ENCODE data around the gene PDGFA. TPM values are rescaled to one million over a fixed set of nuclear protein-coding genes. Genes with fewer than 3 reads are reported as not detected.

The PDGFA gene
- total RNA-seq, 1 donor from 2014 or later, result 9.8 TPM

GRCh38 chr7:462173-463103, 57.2 kb downstream of the PDGFA start:
- Mint-ChIP-seq H3K36me3 (no peaks in the 10 kb centered on the region), H3K9me3 (peaks cover 8% of the 10 kb centered on the region), H3K27me3 (ENCODE audit: insufficient read depth, low read depth) (peaks cover 15% of the 10 kb centered on the region), H3K4me3 (no peak overlapping the region), H3K4me1 (peaks cover 25% of the 10 kb centered on the region), H3K27ac (no peak overlapping the region)
- Histone ChIP-seq H3K9ac (no peak overlapping the region), H3K27ac (no peak overlapping the region), H3K79me2 (ENCODE audit: low read depth) (no peaks in the 10 kb centered on the region), H3K36me3 (no peaks in the 10 kb centered on the region), H3K4me1 (peaks cover 14% of the 10 kb centered on the region), H3K4me2 (no peak overlapping the region), H4K20me1 (ENCODE audit: low read depth) (no peaks in the 10 kb centered on the region), H2AFZ (replicated peaks) (no peak overlapping the region), H3K4me3 (no peak overlapping the region), H3F3A (ENCODE audit: low read depth) (no peaks in the 10 kb centered on the region), H3K9me3 (ENCODE audit: low read depth) (no peaks in the 10 kb centered on the region), H3K27me3 (no peaks in the 10 kb centered on the region)
- TF ChIP-seq, protein P1, sequence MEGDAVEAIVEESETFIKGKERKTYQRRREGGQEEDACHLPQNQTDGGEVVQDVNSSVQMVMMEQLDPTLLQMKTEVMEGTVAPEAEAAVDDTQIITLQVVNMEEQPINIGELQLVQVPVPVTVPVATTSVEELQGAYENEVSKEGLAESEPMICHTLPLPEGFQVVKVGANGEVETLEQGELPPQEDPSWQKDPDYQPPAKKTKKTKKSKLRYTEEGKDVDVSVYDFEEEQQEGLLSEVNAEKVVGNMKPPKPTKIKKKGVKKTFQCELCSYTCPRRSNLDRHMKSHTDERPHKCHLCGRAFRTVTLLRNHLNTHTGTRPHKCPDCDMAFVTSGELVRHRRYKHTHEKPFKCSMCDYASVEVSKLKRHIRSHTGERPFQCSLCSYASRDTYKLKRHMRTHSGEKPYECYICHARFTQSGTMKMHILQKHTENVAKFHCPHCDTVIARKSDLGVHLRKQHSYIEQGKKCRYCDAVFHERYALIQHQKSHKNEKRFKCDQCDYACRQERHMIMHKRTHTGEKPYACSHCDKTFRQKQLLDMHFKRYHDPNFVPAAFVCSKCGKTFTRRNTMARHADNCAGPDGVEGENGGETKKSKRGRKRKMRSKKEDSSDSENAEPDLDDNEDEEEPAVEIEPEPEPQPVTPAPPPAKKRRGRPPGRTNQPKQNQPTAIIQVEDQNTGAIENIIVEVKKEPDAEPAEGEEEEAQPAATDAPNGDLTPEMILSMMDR (IDR thresholded peaks at IDR 0.05), result no peak
- no peak for TF ChIP-seq EZH2 (IDR thresholded peaks at IDR 0.05)
- no peak for TF ChIP-seq EZH2phosphoT487 (IDR thresholded peaks at IDR 0.05)
- DNase-seq (ENCODE audit: low spot score), result no peak

DNA sequence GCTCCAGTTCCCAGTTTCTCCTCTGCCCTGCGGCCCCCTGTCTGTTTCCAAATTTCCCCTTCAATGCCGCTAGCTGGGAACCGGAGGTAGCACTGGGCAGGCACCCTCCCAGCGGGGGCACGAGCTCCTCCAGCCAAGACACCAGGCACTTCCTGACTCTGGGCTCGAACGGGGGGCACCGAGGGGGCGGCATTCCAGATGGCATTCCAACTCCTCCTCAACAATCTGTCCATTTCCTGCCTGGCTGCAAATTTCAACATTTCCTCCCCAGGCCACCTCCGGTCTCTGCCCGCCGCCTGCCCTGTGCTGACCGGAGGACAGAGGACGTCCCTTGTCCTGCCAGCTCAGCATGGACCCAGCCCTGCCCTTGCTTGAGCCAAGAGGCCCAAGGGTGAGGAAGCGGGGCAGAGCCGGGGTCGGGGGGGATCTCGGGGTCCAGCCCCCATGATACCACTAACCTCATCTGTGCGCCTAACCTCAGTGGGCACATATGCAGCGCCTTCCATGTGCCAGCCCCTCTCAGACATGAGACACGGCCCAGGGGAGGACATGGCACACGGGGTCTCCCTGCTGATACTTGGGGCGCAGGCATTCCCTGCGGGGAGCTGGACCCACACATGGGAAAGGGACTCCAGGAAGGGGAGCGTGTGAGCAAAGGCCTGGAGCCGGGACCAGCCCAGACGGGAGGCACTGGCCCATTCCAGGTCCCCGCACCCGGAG, 58.0 kb downstream of the PDGFA start:
- H3K4me3 ChIP-seq, result no peak overlapping the region
- H3K36me3 Mint-ChIP-seq, result no peaks in the 10 kb centered on the region
- H3K9ac ChIP-seq, result no peak overlapping the region
- H3K9me3 ChIP-seq (ENCODE audit: low read depth), result no peaks in the 10 kb centered on the region
- H3K27ac Mint-ChIP-seq, result peak overlapping the region; percentile 83
- no peak overlapping the region for H3K27ac ChIP-seq
- H3K27me3 Mint-ChIP-seq (ENCODE audit: insufficient read depth, low read depth), result peaks cover 10% of the 10 kb centered on the region
- H2AFZ ChIP-seq (replicated peaks), result no peak overlapping the region
- H3K4me3 Mint-ChIP-seq, result no peak overlapping the region
- H4K20me1 ChIP-seq (ENCODE audit: low read depth), result no peaks in the 10 kb centered on the region
- H3K36me3 ChIP-seq, result no peaks in the 10 kb centered on the region
- peaks cover 4% of the 10 kb centered on the region for H3K9me3 Mint-ChIP-seq
- DNase-seq (ENCODE audit: low spot score), result no peak
- H3K4me2 ChIP-seq, result no peak overlapping the region
- H3F3A ChIP-seq (ENCODE audit: low read depth), result no peaks in the 10 kb centered on the region
- H3K27me3 ChIP-seq, result no peaks in the 10 kb centered on the region
- peaks cover 25% of the 10 kb centered on the region for H3K4me1 Mint-ChIP-seq
- TF ChIP-seq EZH2phosphoT487 (IDR thresholded peaks at IDR 0.05) (no peak), EZH2 (IDR thresholded peaks at IDR 0.05) (no peak)
- TF ChIP-seq, protein P1 (IDR thresholded peaks at IDR 0.05), result no peak
- peaks cover 14% of the 10 kb centered on the region for H3K4me1 ChIP-seq
- H3K79me2 ChIP-seq (ENCODE audit: low read depth), result no peaks in the 10 kb centered on the region

- Histone ChIP-seq H3K9ac (no peak overlapping the region), H3K36me3 (no peaks in the 10 kb centered on the region), H3K4me3 (no peak overlapping the region), H3K27me3 (no peaks in the 10 kb centered on the region), H3K27ac (no peak overlapping the region), H3K4me2 (peak overlapping the region; percentile 59), H3K9me3 (ENCODE audit: low read depth) (no peaks in the 10 kb centered on the region), H4K20me1 (ENCODE audit: low read depth) (no peaks in the 10 kb centered on the region), H3F3A (ENCODE audit: low read depth) (no peaks in the 10 kb centered on the region), H3K79me2 (ENCODE audit: low read depth) (no peaks in the 10 kb centered on the region), H3K4me1 (peaks cover 14% of the 10 kb centered on the region), H2AFZ (replicated peaks) (peak overlapping the region; percentile 56)
- peak overlapping the region; percentile 83 for H3K27ac Mint-ChIP-seq
- H3K27me3 Mint-ChIP-seq (ENCODE audit: insufficient read depth, low read depth), result peaks cover 10% of the 10 kb centered on the region
- no peak for TF ChIP-seq EZH2 (IDR thresholded peaks at IDR 0.05)
- TF ChIP-seq EZH2phosphoT487 (IDR thresholded peaks at IDR 0.05), result no peak
- TF ChIP-seq, protein P1 (IDR thresholded peaks at IDR 0.05), result no peak
- H3K9me3 Mint-ChIP-seq, result peaks cover 4% of the 10 kb centered on the region
- no peak for DNase-seq (ENCODE audit: low spot score)
- no peaks in the 10 kb centered on the region for H3K36me3 Mint-ChIP-seq
- H3K4me1 Mint-ChIP-seq, result peaks cover 25% of the 10 kb centered on the region
- no peak overlapping the region for H3K4me3 Mint-ChIP-seq
Measured at GRCh38 chr7:461117-461452, 58.6 kb downstream of the PDGFA start.
